B cell (primary cell): ENCODE results near the gene FHIT. TPM values are rescaled to one million over a fixed set of nuclear protein-coding genes. Genes with fewer than 3 reads are reported as not detected.

ENCODE experiments used
- ATAC-seq: fragments of 200-7000 bp; cut with Tn5 transposase; one replicate; pipeline ENCODE4 v1.10.0; 2021; ENCODE audit warnings: low read depth, mild to moderate bottlenecking, moderate number of reproducible peaks, moderate library complexity
- CTCF ChIA-PET: fragments of 350-600 bp; sonication (Branson Sonifier 250); formaldehyde crosslinking; loops from one replicate; lab custom pipeline; 2021; ENCODE audit warnings: antibody characterized with exemption, inconsistent platforms; lab: Charles Lee
- POLR2A ChIA-PET: fragments of 350-600 bp; sonication (Branson Sonifier 250); formaldehyde crosslinking; loops from one replicate; lab custom pipeline; 2021; ENCODE audit warnings: antibody characterized with exemption; lab: Charles Lee
- DNase-seq: peaks from one replicate; pipeline ENCODE4 v3.0.0; 2013
- H2AFZ ChIP-seq: 2 replicates; pipeline ENCODE4 v1.6.1; 2012; ENCODE audit warnings: mild to moderate bottlenecking, low read depth, low read length; ENCODE audit not compliant: insufficient read depth, poor library complexity, severe bottlenecking
- H3K27ac ChIP-seq, 2 donors: 1 replicate in 1 of 2; 2 replicates in 1 of 2; pipeline ENCODE4 v1.5.1; 2012 to 2013; ENCODE audit warnings: low read length in 2 of 2, mild to moderate bottlenecking in 2 of 2, moderate library complexity in 1 of 2
- H3K27me3 ChIP-seq, 4 experiments: fragments of 200-600 bp in 1 of 4; sonication (generic) in 1 of 4; replicated peaks in 1 of 4; 1 replicate in 2 of 4; 2 replicates in 2 of 4; pipeline versions ENCODE4 v1.6.1 to v1.7.0; 2013 to 2016; ENCODE audit warnings: low read length in 3 of 4, mild to moderate bottlenecking in 2 of 4, mixed read lengths in 1 of 4, moderate library complexity in 1 of 4; ENCODE audit not compliant: insufficient read depth in 4 of 4, control insufficient read depth in 3 of 4; ENCODE audit errors: control extremely low read depth in 1 of 4
- H3K36me3 ChIP-seq, 2 experiments: replicated peaks in 1 of 2; 1 replicate in 1 of 2; 2 replicates in 1 of 2; pipeline versions ENCODE4 v1.6.1 to v1.7.1; 2013; ENCODE audit warnings: low read length in 1 of 2; ENCODE audit not compliant: insufficient read depth in 2 of 2, control insufficient read depth in 1 of 2; ENCODE audit errors: control extremely low read depth in 1 of 2, extremely low read depth in 1 of 2
- H3K4me1 ChIP-seq, 2 donors: fragments of 200-600 bp in 1 of 2; sonication (generic) in 1 of 2; 1 replicate in 1 of 2; 2 replicates in 1 of 2; pipeline versions ENCODE4 v1.5.1 to v1.6.1; 2013 to 2017; ENCODE audit warnings: low read length in 2 of 2; ENCODE audit not compliant: control insufficient read depth in 2 of 2, insufficient read depth in 2 of 2
- H3K4me2 ChIP-seq: replicated peaks from 2 replicates; pipeline ENCODE3; 2012; ENCODE audit warnings: mild to moderate bottlenecking, low read depth, low read length; ENCODE audit not compliant: poor library complexity, severe bottlenecking
- H3K4me3 ChIP-seq, 5 experiments: fragments of 200-600 bp in 1 of 5; sonication (generic) in 1 of 5; 1 replicate in 3 of 5; 2 replicates in 2 of 5; pipeline versions ENCODE4 v1.5.1 to v1.7.0; 2011 to 2016; ENCODE audit warnings: low read length in 4 of 5, mild to moderate bottlenecking in 4 of 5, low read depth in 2 of 5, control low read depth in 1 of 5, moderate library complexity in 1 of 5; ENCODE audit not compliant: insufficient read depth in 1 of 5; ENCODE audit errors: control extremely low read depth in 1 of 5, extremely low read depth in 1 of 5
- H3K79me2 ChIP-seq: fragments of 200-600 bp; sonication (generic); one replicate; pipeline ENCODE4 v1.6.0; 2016; ENCODE audit warnings: low read length; ENCODE audit not compliant: control insufficient read depth, insufficient read depth
- H3K9ac ChIP-seq: fragments of 200-600 bp; sonication (generic); 2 replicates; pipeline ENCODE4 v1.6.1; 2017; ENCODE audit warnings: mild to moderate bottlenecking, low read length, moderate library complexity
- H3K9me3 ChIP-seq, 3 donors: one replicate each; pipeline versions ENCODE4 v1.6.1 to v1.7.1; 2013; ENCODE audit warnings: low read length in 2 of 3; ENCODE audit not compliant: control insufficient read depth in 2 of 3, insufficient read depth in 1 of 3; ENCODE audit errors: control extremely low read depth in 1 of 3
- H4K20me1 ChIP-seq: 2 replicates; pipeline ENCODE4 v1.6.0; 2012; ENCODE audit warnings: mild to moderate bottlenecking, low read length; ENCODE audit not compliant: insufficient read depth, control insufficient read depth, poor library complexity, severe bottlenecking
- H3K27ac Mint-ChIP-seq: one replicate; pipeline ENCODE4 v1.8.0; 2021; ENCODE audit warnings: mixed read lengths
- H3K27me3 Mint-ChIP-seq: one replicate; pipeline ENCODE4 v1.8.0; 2021; ENCODE audit warnings: mixed read lengths
- H3K4me1 Mint-ChIP-seq: one replicate; pipeline ENCODE4 v1.8.0; 2021; ENCODE audit warnings: mixed read lengths
- H3K4me3 Mint-ChIP-seq: one replicate; pipeline ENCODE4 v1.8.0; 2021; ENCODE audit warnings: mixed read lengths
- H3K9me3 Mint-ChIP-seq: one replicate; pipeline ENCODE4 v1.8.0; 2022; ENCODE audit warnings: mixed read lengths; ENCODE audit not compliant: insufficient read depth
- EZH2 ChIP-seq: IDR thresholded peaks from 2 replicates; pipeline ENCODE4 v1.6.1; 2012; ENCODE audit warnings: borderline replicate concordance, low read depth, mild to moderate bottlenecking, moderate library complexity, low read length; ENCODE audit not compliant: insufficient read depth, poor library complexity, severe bottlenecking
- WGBS: methylation state at CpG from one replicate; pipeline ENCODE4 v1.1.5; 2013; ENCODE audit warnings: missing lambda C conversion rate; ENCODE audit not compliant: insufficient coverage; 5-methylcytosine and 5-hydroxymethylcytosine counted together
- intact Hi-C: fragments of 100-400 bp; cut with micrococcal nuclease; formaldehyde crosslinking; loops from one replicate; pipeline ENCODE4 v1.10.0; 2022
- polyA plus RNA-seq: library from polyadenylated mRNA; depleted of rRNA; stranded (reverse); fragments of >200 nt; gene quantifications from 2 replicates; pipeline ENCODE4 v1.2.3, GENCODE V29; 2012
- total RNA-seq, 2 donors: library from RNA; stranded (reverse); fragments of 120-200 nt in 1 of 2; gene quantifications; 1 replicate in 1 of 2; 2 replicates in 1 of 2; pipeline versions ENCODE4 v1.2.3 to v1.2.4, GENCODE V29; 2013 to 2022
- TF ChIP-seq, protein P1 (sequence below): fragments of 200-600 bp; IDR thresholded peaks from one replicate; pipeline ENCODE4 v1.8.0; 2022; ENCODE audit warnings: antibody characterized with exemption, mild to moderate bottlenecking

Gene FHIT
- total and polyA plus RNA-seq, 2 donors (not counting 1 experiment from before 2014, with no cell fraction given): 1.7 to 7.8 TPM

- intact Hi-C loops: no loop called here
- Histone ChIP-seq H2AFZ (no peak overlapping the region), H3K4me1 (no peaks in the 10 kb centered on the region), H3K9ac (no peak overlapping the region), H3K4me2 (no peak overlapping the region), H3K36me3 (no peaks in the 10 kb centered on the region), H4K20me1 (no peaks in the 10 kb centered on the region), H3K4me3 (no peak overlapping the region), H3K79me2 (no peaks in the 10 kb centered on the region), H3K27ac (no peak overlapping the region), H3K27me3 (no peaks in the 10 kb centered on the region), H3K9me3 (no peaks in the 10 kb centered on the region)
- no peak for DNase-seq
- no peak overlapping the region for H3K27ac Mint-ChIP-seq
- no peaks in the 10 kb centered on the region for H3K27me3 Mint-ChIP-seq
- ATAC-seq: no peak
- POLR2A ChIA-PET: no interaction called here
- WGBS: 85% methylated on average over 4 of the region's 5 CpGs
- H3K4me1 Mint-ChIP-seq: no peaks in the 10 kb centered on the region
- no peak overlapping the region for H3K4me3 Mint-ChIP-seq
- CTCF ChIA-PET: no interaction called here
- H3K9me3 Mint-ChIP-seq: no peaks in the 10 kb centered on the region
- TF ChIP-seq, protein P1, sequence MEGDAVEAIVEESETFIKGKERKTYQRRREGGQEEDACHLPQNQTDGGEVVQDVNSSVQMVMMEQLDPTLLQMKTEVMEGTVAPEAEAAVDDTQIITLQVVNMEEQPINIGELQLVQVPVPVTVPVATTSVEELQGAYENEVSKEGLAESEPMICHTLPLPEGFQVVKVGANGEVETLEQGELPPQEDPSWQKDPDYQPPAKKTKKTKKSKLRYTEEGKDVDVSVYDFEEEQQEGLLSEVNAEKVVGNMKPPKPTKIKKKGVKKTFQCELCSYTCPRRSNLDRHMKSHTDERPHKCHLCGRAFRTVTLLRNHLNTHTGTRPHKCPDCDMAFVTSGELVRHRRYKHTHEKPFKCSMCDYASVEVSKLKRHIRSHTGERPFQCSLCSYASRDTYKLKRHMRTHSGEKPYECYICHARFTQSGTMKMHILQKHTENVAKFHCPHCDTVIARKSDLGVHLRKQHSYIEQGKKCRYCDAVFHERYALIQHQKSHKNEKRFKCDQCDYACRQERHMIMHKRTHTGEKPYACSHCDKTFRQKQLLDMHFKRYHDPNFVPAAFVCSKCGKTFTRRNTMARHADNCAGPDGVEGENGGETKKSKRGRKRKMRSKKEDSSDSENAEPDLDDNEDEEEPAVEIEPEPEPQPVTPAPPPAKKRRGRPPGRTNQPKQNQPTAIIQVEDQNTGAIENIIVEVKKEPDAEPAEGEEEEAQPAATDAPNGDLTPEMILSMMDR: no peak
- no peak for TF ChIP-seq EZH2
Measured at GRCh38 chr3:59968513-59969045, 1282.7 kb downstream of the FHIT start.

GRCh38 chr3:59963676-59964075, 1287.6 kb downstream of the FHIT start:
- 20% methylated on average over 1 of the region's 4 CpGs for WGBS

More at GRCh38 chr3:59963676-59964075, 1287.6 kb downstream of the FHIT start:
- DNase-seq: no peak
- H3K79me2 ChIP-seq: no peaks in the 10 kb centered on the region
- intact Hi-C loops: no loop called here
- H3K27ac Mint-ChIP-seq: no peak overlapping the region
- H3K4me1 ChIP-seq: no peaks in the 10 kb centered on the region
- no peak for ATAC-seq
- H3K9me3 Mint-ChIP-seq: no peaks in the 10 kb centered on the region
- H3K9me3 ChIP-seq: peaks cover 0 to 3% (median 0%) of the 10 kb centered on the region in 3 donors
- H3K4me1 Mint-ChIP-seq: no peaks in the 10 kb centered on the region
- CTCF ChIA-PET: no interaction called here
- H3K27me3 Mint-ChIP-seq: no peaks in the 10 kb centered on the region
- no peak for TF ChIP-seq EZH2
- POLR2A ChIA-PET: no interaction called here
- H3K4me2 ChIP-seq: no peak overlapping the region
- H4K20me1 ChIP-seq: no peaks in the 10 kb centered on the region
- H3K36me3 ChIP-seq: no peaks in the 10 kb centered on the region
- H3K4me3 Mint-ChIP-seq: no peak overlapping the region
- H3K27me3 ChIP-seq: no peaks in the 10 kb centered on the region
- no peak overlapping the region for H2AFZ ChIP-seq
- H3K27ac ChIP-seq: no peak overlapping the region
- no peak overlapping the region for H3K9ac ChIP-seq
- no peak overlapping the region for H3K4me3 ChIP-seq
